HG03460 (cell line): Measurements from ENCODE around the gene CTNND1.
A peak's percentile ranks its signal among the peaks of the same experiment; 100 is the strongest.

Experiments used
- ATAC-seq: cut with Tn5 transposase; IDR thresholded peaks from one replicate; pipeline ENCODE4 v1.9.1; 2021; ENCODE audit not compliant: unreplicated experiment

CTNND1 gene

GRCh38 chr11:57758174-57758573 lies 3.4 kb upstream of the CTNND1 start:
- ATAC-seq = no peak

- no peak for ATAC-seq
Observed at GRCh38 chr11:57762235-57762861, 746 bp downstream of the CTNND1 start.

- ATAC-seq = no peak
Observed at GRCh38 chr11:57763568-57763967, 2.0 kb downstream of the CTNND1 start.

GRCh38 chr11:57764021-57764420 lies 2.4 kb downstream of the CTNND1 start:
- ATAC-seq = no peak

GRCh38 chr11:57764566-57764965 lies 3.0 kb downstream of the CTNND1 start:
- ATAC-seq = no peak

GRCh38 chr11:57764972-57765371 lies 3.4 kb downstream of the CTNND1 start:
- ATAC-seq = no peak

- no peak for ATAC-seq
Observed at GRCh38 chr11:57770793-57771192, 9.2 kb downstream of the CTNND1 start.

- no peak for ATAC-seq
Observed at GRCh38 chr11:57771365-57771764, 9.8 kb downstream of the CTNND1 start.

- ATAC-seq = no peak
Observed at GRCh38 chr11:57772562-57772961, 11.0 kb downstream of the CTNND1 start.

- ATAC-seq = no peak
Observed at GRCh38 chr11:57773026-57773598, 11.5 kb downstream of the CTNND1 start.

- ATAC-seq = no peak
Observed at GRCh38 chr11:57775491-57775890, 13.9 kb downstream of the CTNND1 start.

- no peak for ATAC-seq
Observed at GRCh38 chr11:57776031-57776521, 14.5 kb downstream of the CTNND1 start.

- no peak for ATAC-seq
Observed at GRCh38 chr11:57776577-57777210, 15.1 kb downstream of the CTNND1 start.

- no peak for ATAC-seq
Observed at GRCh38 chr11:57777969-57778317, 16.3 kb downstream of the CTNND1 start.

- ATAC-seq = peak; percentile 50
Observed at GRCh38 chr11:57778318-57779037, 16.9 kb downstream of the CTNND1 start.

- no peak for ATAC-seq
Observed at GRCh38 chr11:57779276-57779675, 17.7 kb downstream of the CTNND1 start.

GRCh38 chr11:57781529-57781943 lies 19.9 kb downstream of the CTNND1 start:
- ATAC-seq = no peak

- ATAC-seq = peak; percentile 51
Observed at GRCh38 chr11:57785072-57785471, 23.5 kb downstream of the CTNND1 start.

- ATAC-seq = no peak
Observed at GRCh38 chr11:57786436-57786835, 24.8 kb downstream of the CTNND1 start.

- ATAC-seq = no peak
Observed at GRCh38 chr11:57787006-57787604, 25.5 kb downstream of the CTNND1 start.

- ATAC-seq = peak; percentile 31
Observed at GRCh38 chr11:57787920-57788702, 26.5 kb downstream of the CTNND1 start.
